ENCODE data around the gene ARHGAP30. TPM values are rescaled to one million over a fixed set of nuclear protein-coding genes. Genes with fewer than 3 reads are reported as not detected.

Gene ARHGAP30
- total and polyA plus RNA-seq, 2 of the 4 experiments (the other 2 are of a cell fraction), result 0.02 TPM; not detected in 1

GRCh38 chr1:161089251-161089924 is 19.7 kb upstream of the ARHGAP30 start, which contains the start of gene NECTIN4 (continued):
- no peak for TF ChIP-seq MXI1 (IDR thresholded peaks at IDR 0.05; ENCODE audit: borderline replicate concordance, low read depth, low read length)

GRCh38 chr1:161088587-161089110 is 19.0 kb upstream of the ARHGAP30 start:
- H2BK20ac ChIP-seq (ENCODE audit: low read depth, low read length), result no peak overlapping the region
- H3K36me3 ChIP-seq (ENCODE audit: control insufficient read depth, insufficient read depth, low read length), result no peaks in the 10 kb centered on the region
- TF ChIP-seq POLR2A (IDR thresholded peaks at IDR 0.05; ENCODE audit: low read depth, low read length), result no peak
- no peak for TF ChIP-seq RCOR1 (IDR thresholded peaks at IDR 0.05; ENCODE audit: insufficient replicate concordance, low read length)
- no peak for TF ChIP-seq CTCF (conservative IDR thresholded peaks at IDR 0.05; ENCODE audit: low read depth, low read length)
- no peak for TF ChIP-seq SMC3 (IDR thresholded peaks at IDR 0.05; ENCODE audit: low read depth, low read length)
- no peak for TF ChIP-seq CEBPB (IDR thresholded peaks at IDR 0.05; ENCODE audit: low read depth, low read length)
- peak; percentile 27; the same call in 1 of the 2 replicates for TF ChIP-seq MAZ (IDR thresholded peaks at IDR 0.05; ENCODE audit: borderline replicate concordance, low read depth, low read length)
- no peak for TF ChIP-seq MXI1 (IDR thresholded peaks at IDR 0.05; ENCODE audit: borderline replicate concordance, low read depth, low read length)
- TF ChIP-seq FOS (IDR thresholded peaks at IDR 0.05; ENCODE audit: low read depth, low read length), result 0 out of 2 replicates have a peak, but pooled peaks have one; percentile 13
- no peak overlapping the region for H3K23ac ChIP-seq (ENCODE audit: low read depth, low read length)
- WGBS, 2 experiments (ENCODE audit: extremely low coverage in 2 of 2, insufficient read length in 1 of 2), result no CpG with 5 or more reads among the region's 3 CpGs
- H3K27ac ChIP-seq (ENCODE audit: insufficient read depth, low read length), result no peak overlapping the region
- H3K4me2 ChIP-seq (ENCODE audit: low read depth, low read length), result no peak overlapping the region
- ATAC-seq (ENCODE audit: low read depth) (peak; percentile 67), DNase-seq (peak; percentile 63)
- peaks cover 26% of the 10 kb centered on the region for H3K9me1 ChIP-seq (ENCODE audit: insufficient read depth, low read length)
- no peak overlapping the region for H3K4me3 ChIP-seq (ENCODE audit: insufficient read depth, low read depth, low read length)
- no peak overlapping the region for H3K56ac ChIP-seq (ENCODE audit: extremely low read depth, insufficient read depth, low read length)
- no peak overlapping the region for H3K9ac ChIP-seq (ENCODE audit: low read depth, low read length)
- no peak overlapping the region; the same call in 1 of the 2 replicates for H3K4ac ChIP-seq (ENCODE audit: low read depth, low read length)
- CTCF ChIA-PET, result interaction anchor here (0.5 to 1.0 kb wide), 2 partner anchors 9 to 719 kb away, joined by 4 read pairs; no protein-coding TSS in a partner anchor
- no peak overlapping the region; the same call in 1 of the 2 replicates for H2BK120ac ChIP-seq (ENCODE audit: low read depth, low read length)
- peak overlapping the region; percentile 10 for H2BK5ac ChIP-seq (ENCODE audit: low read depth, low read length, poor library complexity, severe bottlenecking)
- no peaks in the 10 kb centered on the region for H3K9me3 ChIP-seq (ENCODE audit: control insufficient read depth, insufficient read depth, low read length)
- peaks cover 25% of the 10 kb centered on the region for H3K4me1 ChIP-seq (ENCODE audit: control insufficient read depth, insufficient read depth, low read length)
- dilution Hi-C loops (cut with HindIII; ENCODE audit: low sequenced_read_pairs, unreplicated experiment), result no loop called here
- 0 out of 2 replicates have a peak overlapping the region, but pooled peaks have one; percentile 56 for H2AK5ac ChIP-seq (ENCODE audit: low read depth, low read length)
- no peaks in the 10 kb centered on the region for H3K27me3 ChIP-seq (ENCODE audit: control insufficient read depth, insufficient read depth, low read length)
- H3K79me1 ChIP-seq (ENCODE audit: low read depth in 1 of 2, low read length in 2 of 2), result no peaks in the 10 kb centered on the region
- POLR2A ChIA-PET (ENCODE audit: unreplicated experiment), result no interaction called here
- no peak overlapping the region for H2BK15ac ChIP-seq (ENCODE audit: low read depth, low read length)
- H4K20me1 ChIP-seq (ENCODE audit: insufficient read depth, low read length), result no peaks in the 10 kb centered on the region
- peak overlapping the region; percentile 21; the same call in 1 of the 2 replicates for H4K5ac ChIP-seq (ENCODE audit: low read depth, low read length)
- no peak overlapping the region for H4K91ac ChIP-seq (ENCODE audit: insufficient read depth, low read depth, low read length)
- intact Hi-C loops (cut with micrococcal nuclease), result no loop called here
- no TSS peak for BruUV-seq (replicated peaks)
- 0 out of 2 replicates have a peak overlapping the region, but pooled peaks have one; percentile 27 for H3K18ac ChIP-seq (ENCODE audit: low read depth, low read length)
- no peak overlapping the region for H4K8ac ChIP-seq (ENCODE audit: low read depth in 2 of 2, low read length in 2 of 2)
- H2AK9ac ChIP-seq (replicated peaks; ENCODE audit: low read depth, low read length, poor library complexity), result peak overlapping the region; percentile 69
- H2AFZ ChIP-seq (replicated peaks; ENCODE audit: low read length, poor library complexity), result peak overlapping the region; percentile 16
- no peak overlapping the region; the same call in none of the 2 replicates for H3K14ac ChIP-seq (replicated peaks; ENCODE audit: low read depth, low read length)
- in situ Hi-C loops (cut with MboI; ENCODE audit: low sequenced_read_pairs), result no loop called here

All from IMR-90 (cell line).